ENCODE data around the gene KCNQ1. TPM values are rescaled to one million over a fixed set of nuclear protein-coding genes. Genes with fewer than 3 reads are reported as not detected.

KCNQ1 gene
- total and polyA plus RNA-seq, 2 donors (not counting 3 experiments of a cell fraction or from before 2014, with no cell fraction given): 0.07 to 0.09 TPM

DNA sequence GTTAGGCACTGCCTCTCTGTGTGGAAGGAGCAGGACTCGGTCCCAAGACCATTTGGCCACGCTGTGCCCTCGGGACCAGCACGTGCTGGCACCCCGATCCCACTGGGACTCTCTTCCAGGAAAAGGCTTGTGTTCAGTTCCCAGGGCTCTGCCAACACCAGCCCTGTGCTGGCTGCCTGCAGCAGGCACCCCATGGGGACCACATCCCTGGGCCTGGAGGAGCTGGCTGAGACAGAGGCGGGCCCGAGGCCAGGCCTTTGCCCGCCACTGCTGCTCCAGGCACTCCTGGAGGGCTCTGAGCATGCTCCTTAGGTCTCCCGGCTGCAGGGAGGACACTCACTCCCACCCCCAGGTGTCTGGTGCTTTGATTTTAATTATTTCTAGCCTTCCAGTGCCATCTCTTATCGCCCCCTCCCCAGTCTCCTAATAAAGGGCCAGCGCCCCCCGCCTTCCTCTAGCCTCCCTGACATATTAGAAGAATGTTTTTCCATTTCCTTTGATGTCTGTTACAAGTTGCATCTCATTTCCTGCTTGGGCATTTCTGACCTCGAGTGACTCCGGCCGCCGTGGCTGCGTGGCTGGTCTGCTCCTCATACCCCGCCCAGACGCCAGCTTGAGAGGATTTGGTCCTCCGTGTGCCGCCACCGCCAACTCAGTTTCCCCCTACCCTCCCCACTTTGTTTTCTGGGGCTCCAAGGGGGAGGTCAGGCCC is 426.3 kb downstream of the KCNQ1 start:
- no TSS peak for BruUV-seq (replicated peaks)
- dilution Hi-C loops (cut with MboI; ENCODE audit: extremely low pct_ligation_motif_present, low sequenced_read_pairs) (no loop called here), intact Hi-C loops (cut with micrococcal nuclease) (no loop called here)
- H3K9me3 ChIP-seq (replicated peaks; ENCODE audit: control insufficient read depth, insufficient read depth, low read length): no peaks in the 10 kb centered on the region
- ChIA-PET CTCF (no interaction called here), POLR2A (no interaction called here)
- DNase-seq (ENCODE audit: low read depth, low spot score) (no peak), FAIRE-seq (no peak)
- TF ChIP-seq GATA2 (IDR thresholded peaks at IDR 0.05; ENCODE audit: insufficient read depth, insufficient read length, low read depth, low read length) (no peak), FOS (IDR thresholded peaks at IDR 0.05; ENCODE audit: borderline replicate concordance, insufficient read depth, low read length) (no peak), POLR2AphosphoS5 (IDR thresholded peaks at IDR 0.05; ENCODE audit: insufficient read depth, low read depth, low read length) (no peak), MYC (IDR thresholded peaks at IDR 0.05; ENCODE audit: low read depth, low read length) (no peak)
- H3K9me1 ChIP-seq (replicated peaks; ENCODE audit: control insufficient read depth, extremely low read depth, insufficient read depth, low read length): no peaks in the 10 kb centered on the region
- no peaks in the 10 kb centered on the region for H4K20me1 ChIP-seq (replicated peaks; ENCODE audit: control insufficient read depth, extremely low read depth, insufficient read depth, low read length)
- peaks cover 45 to 47% of the 10 kb centered on the region in 2 experiments for H3K27me3 ChIP-seq (ENCODE audit: control insufficient read depth in 2 of 2, insufficient read depth in 2 of 2, low read length in 2 of 2)
- H3K9ac ChIP-seq (replicated peaks; ENCODE audit: extremely low read depth, insufficient read depth, low read length): no peak overlapping the region
- H3K27ac ChIP-seq (ENCODE audit: insufficient read depth, low read depth, low read length): no peak overlapping the region
- no peaks in the 10 kb centered on the region for H3K79me2 ChIP-seq (ENCODE audit: control insufficient read depth, insufficient read depth, low read length)
- no peak overlapping the region for H3K4me3 ChIP-seq (replicated peaks in 1 of 3; ENCODE audit: insufficient read depth in 1 of 3, low read depth in 1 of 3, low read length in 3 of 3)
- no peaks in the 10 kb centered on the region for H3K36me3 ChIP-seq (ENCODE audit: control insufficient read depth in 2 of 2, extremely low read depth in 1 of 2, insufficient read depth in 2 of 2, low read length in 2 of 2)
- no peak overlapping the region for H3K4me2 ChIP-seq (ENCODE audit: insufficient read depth, low read length)
- H2AFZ ChIP-seq (ENCODE audit: low read depth, low read length): no peak overlapping the region
- H3K4me1 ChIP-seq (ENCODE audit: control insufficient read depth, extremely low read depth, insufficient read depth, low read length): no peaks in the 10 kb centered on the region

DNA sequence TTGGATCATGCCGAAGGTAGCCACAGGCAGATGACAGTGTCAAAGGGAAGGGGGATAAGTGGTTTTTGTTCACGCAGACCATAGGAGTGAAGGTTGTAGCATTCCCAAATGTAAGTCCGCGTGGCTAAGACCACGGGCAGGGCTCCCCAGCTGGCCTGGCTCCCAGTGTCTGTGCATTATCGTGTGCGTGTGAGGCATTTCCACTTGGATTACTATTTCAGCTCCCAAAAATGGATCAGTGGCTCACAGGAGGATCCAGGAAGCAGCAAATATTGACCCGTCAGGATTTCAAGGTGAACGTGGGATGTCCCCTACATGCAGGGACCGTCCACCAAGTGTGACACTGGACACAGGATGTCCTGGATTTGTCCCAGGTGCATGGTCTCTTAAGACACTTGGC is 430.2 kb downstream of the KCNQ1 start:
- H3K4me3 ChIP-seq (replicated peaks in 1 of 3; ENCODE audit: insufficient read depth in 1 of 3, low read depth in 1 of 3, low read length in 3 of 3): no peak overlapping the region
- no peak overlapping the region for H3K4me2 ChIP-seq (ENCODE audit: insufficient read depth, low read length)
- H4K20me1 ChIP-seq (replicated peaks; ENCODE audit: control insufficient read depth, extremely low read depth, insufficient read depth, low read length): no peaks in the 10 kb centered on the region
- no peaks in the 10 kb centered on the region for H3K9me1 ChIP-seq (replicated peaks; ENCODE audit: control insufficient read depth, extremely low read depth, insufficient read depth, low read length)
- ChIA-PET POLR2A (no interaction called here), CTCF (interaction anchor here (1.2 kb wide), 1 partner anchor 342 kb away, joined by 3 read pairs; no protein-coding TSS in a partner anchor)
- H3K27me3 ChIP-seq (ENCODE audit: control insufficient read depth in 2 of 2, insufficient read depth in 2 of 2, low read length in 2 of 2): peaks cover 17 to 20% of the 10 kb centered on the region in 2 experiments
- H3K79me2 ChIP-seq (ENCODE audit: control insufficient read depth, insufficient read depth, low read length): no peaks in the 10 kb centered on the region
- H3K9ac ChIP-seq (replicated peaks; ENCODE audit: extremely low read depth, insufficient read depth, low read length): no peak overlapping the region
- H3K27ac ChIP-seq (ENCODE audit: insufficient read depth, low read depth, low read length): no peak overlapping the region
- H2AFZ ChIP-seq (ENCODE audit: low read depth, low read length): no peak overlapping the region
- dilution Hi-C loops (cut with MboI; ENCODE audit: extremely low pct_ligation_motif_present, low sequenced_read_pairs) (no loop called here), intact Hi-C loops (cut with micrococcal nuclease) (no loop called here)
- BruUV-seq (replicated peaks): no TSS peak
- no peak for FAIRE-seq
- no peaks in the 10 kb centered on the region for H3K9me3 ChIP-seq (replicated peaks; ENCODE audit: control insufficient read depth, insufficient read depth, low read length)
- H3K4me1 ChIP-seq (ENCODE audit: control insufficient read depth, extremely low read depth, insufficient read depth, low read length): no peaks in the 10 kb centered on the region
- TF ChIP-seq, protein P1, sequence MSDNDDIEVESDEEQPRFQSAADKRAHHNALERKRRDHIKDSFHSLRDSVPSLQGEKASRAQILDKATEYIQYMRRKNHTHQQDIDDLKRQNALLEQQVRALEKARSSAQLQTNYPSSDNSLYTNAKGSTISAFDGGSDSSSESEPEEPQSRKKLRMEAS (IDR thresholded peaks at IDR 0.05; ENCODE audit: insufficient read depth, insufficient read length): no peak
- no peak for DNase-seq (ENCODE audit: low read depth, low spot score)
- H3K36me3 ChIP-seq (ENCODE audit: control insufficient read depth in 2 of 2, extremely low read depth in 1 of 2, insufficient read depth in 2 of 2, low read length in 2 of 2): no peaks in the 10 kb centered on the region
